Measurements from ENCODE around the gene C19orf47.

DNA sequence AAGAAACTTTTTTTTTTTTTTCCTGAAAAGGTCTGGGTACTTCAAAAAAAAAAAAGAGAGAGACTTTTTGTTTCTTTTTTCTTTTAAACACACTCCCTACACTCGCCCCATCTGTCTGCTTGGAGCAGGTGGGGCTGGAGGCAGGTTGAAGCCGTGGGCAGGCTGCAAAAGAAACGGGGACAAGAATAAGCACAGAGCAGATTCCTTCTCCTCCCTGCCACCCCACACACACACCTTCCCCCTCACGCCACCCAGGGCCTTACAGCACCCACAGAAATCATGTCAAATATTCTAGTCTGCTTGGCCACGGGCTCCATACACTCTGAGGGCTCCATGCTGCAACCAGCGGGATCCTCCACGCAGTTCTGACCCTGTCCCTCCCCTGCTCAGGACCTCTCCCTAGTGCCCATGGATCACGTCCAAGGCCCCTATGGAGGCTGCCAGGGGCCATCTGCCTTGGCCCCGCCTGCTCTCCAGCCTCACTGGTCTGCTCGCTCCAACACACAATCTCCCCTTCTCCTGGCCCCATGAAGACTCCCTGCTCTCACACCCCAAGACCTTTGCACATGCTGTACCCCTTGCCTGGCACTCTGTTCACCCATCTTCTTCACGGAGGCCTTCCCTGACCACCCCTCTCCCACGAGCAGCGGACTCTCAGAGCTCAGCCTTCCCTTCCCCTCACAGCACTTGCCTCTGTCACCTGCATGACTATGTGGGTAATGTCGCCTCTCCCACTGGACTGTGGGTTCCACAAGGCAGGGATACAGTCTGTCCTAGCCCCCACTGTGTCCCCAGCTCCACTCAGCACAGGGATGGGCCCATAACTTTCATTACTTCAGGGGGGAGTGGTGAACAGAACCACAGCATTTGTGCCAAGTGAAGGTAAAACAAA lies 74.5 kb downstream of the C19orf47 start:
- TF ChIP-seq EZH2 (IDR thresholded peaks at IDR 0.05; ENCODE audit: borderline replicate concordance, low read length), result no peak
- TF ChIP-seq, protein P1, sequence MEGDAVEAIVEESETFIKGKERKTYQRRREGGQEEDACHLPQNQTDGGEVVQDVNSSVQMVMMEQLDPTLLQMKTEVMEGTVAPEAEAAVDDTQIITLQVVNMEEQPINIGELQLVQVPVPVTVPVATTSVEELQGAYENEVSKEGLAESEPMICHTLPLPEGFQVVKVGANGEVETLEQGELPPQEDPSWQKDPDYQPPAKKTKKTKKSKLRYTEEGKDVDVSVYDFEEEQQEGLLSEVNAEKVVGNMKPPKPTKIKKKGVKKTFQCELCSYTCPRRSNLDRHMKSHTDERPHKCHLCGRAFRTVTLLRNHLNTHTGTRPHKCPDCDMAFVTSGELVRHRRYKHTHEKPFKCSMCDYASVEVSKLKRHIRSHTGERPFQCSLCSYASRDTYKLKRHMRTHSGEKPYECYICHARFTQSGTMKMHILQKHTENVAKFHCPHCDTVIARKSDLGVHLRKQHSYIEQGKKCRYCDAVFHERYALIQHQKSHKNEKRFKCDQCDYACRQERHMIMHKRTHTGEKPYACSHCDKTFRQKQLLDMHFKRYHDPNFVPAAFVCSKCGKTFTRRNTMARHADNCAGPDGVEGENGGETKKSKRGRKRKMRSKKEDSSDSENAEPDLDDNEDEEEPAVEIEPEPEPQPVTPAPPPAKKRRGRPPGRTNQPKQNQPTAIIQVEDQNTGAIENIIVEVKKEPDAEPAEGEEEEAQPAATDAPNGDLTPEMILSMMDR (conservative IDR thresholded peaks at IDR 0.05 in 1 of 2, IDR thresholded peaks at IDR 0.05 in 1 of 2; ENCODE audit: extremely low read depth in 1 of 2, insufficient read depth in 1 of 2, low read depth in 1 of 2, low read length in 2 of 2), result no peak

Measured in mammary epithelial cell (primary cell).